GM21528 (cell line): ENCODE results near the gene NAA40.
"Not testable (repeated sequence)": the region's sequence is repeated elsewhere in the genome, so short reads cannot be mapped to it uniquely, and the experiment has no call there.

Source experiments
- ATAC-seq: cut with Tn5 transposase; IDR thresholded peaks from one replicate; pipeline ENCODE4 v1.9.1; 2021; ENCODE audit warnings: mild to moderate bottlenecking, moderate library complexity; ENCODE audit not compliant: unreplicated experiment, low FRiP score

Gene NAA40

DNA sequence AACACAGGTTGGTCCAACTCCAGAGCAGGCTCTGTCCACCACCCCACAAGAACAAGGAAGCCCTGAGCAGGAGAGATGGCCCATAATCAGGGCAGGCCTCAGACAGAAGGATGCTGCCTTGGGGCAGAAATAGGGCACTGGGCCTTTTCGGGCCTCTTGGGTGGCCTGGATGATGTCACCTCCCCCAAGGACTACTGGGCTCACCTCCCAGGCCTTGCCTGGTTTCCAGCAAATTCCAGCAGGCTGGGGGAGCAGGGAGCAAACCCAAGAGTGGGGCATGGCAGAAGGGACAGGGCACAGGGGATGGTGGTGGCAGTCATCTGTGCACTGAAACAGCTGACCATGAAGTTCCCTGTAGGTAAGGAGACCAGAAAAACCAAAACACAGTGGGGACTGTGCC, 5.3 kb upstream of the NAA40 start:
- ATAC-seq, result no peak

DNA sequence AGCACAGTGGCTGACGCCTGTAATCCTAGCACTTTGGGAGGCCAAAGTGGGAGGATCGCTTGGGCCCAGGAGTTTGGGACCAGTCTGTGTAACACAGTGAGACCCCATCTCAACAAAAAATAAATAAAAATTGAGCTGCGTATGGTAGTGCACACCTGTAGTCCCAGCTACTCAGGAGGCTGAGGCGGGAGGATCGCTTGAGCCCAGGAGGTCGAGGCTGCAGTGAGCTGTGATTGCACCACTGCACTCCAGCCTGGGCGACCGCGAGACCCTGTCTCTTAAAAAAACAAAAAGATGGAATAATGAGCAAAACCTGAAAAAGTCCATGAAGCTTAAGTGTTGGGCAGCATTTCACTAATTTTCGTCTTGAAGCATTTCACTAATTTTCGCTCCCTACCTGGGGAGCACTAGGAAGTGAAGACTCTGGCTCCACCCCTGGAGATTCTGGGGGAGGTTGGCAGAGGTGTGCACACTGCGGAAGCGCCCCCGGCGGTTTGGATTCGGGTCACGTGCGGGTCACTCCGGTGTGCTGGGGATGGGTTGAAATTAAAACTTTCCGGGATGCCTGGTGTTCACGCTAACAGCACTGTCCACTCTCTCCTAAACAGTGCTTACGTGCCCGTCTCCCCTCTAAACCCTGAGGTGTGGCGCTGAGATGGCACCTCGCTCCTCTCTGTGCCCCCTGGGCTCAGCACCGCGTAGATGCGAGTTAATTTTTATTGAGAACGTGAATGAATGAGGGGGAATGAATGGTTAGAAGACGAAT, 906 bp upstream of the NAA40 start:
- ATAC-seq, result peak; percentile 31

GRCh38 chr11:63939397-63939891, 642 bp downstream of the NAA40 start:
- no peak for ATAC-seq

DNA sequence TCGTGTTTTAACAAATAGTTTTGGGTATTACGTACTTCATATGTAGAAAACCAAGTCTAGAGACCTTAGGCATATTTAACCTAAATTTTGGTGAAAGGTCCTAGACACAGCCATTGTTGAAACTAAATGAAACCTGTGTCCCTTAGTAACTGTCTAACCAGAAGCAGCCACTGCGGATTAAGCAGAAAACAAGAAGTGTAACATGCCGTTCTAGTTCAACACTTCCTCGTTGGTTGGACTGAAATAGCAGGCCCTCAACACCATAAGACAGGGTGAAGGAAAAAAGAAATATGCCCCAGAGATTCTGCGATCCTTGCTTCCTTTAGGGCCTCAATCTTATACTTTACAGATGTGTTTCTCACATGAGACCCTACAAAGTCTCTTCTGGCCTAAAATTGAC, 2.0 kb downstream of the NAA40 start:
- ATAC-seq, result no peak

- no peak for ATAC-seq
These were observed 3.1 kb downstream of the NAA40 start for GRCh38 chr11:63941901-63942300.

GRCh38 chr11:63942803-63943202, 4.0 kb downstream of the NAA40 start:
- ATAC-seq, result no peak

DNA sequence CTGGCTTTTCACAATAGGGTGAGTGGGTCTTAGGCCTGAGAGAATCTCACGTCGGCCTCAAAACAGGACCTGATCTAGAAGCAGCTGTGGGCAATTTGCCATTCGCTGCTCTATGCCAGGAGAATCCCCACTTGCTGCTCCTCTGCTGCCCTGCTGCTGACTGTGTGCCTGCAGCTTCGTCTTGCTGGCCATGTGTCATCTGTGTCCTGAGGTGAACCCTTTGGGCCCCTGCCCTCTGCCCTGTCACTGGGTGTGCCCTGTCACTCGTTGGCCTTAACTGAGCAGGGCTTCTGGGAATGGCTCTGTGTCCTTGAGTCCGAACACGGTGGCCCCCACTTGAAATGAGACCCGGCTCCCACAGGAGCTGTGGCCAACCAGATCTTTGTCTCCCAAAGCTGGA, 6.2 kb downstream of the NAA40 start:
- no peak for ATAC-seq

DNA sequence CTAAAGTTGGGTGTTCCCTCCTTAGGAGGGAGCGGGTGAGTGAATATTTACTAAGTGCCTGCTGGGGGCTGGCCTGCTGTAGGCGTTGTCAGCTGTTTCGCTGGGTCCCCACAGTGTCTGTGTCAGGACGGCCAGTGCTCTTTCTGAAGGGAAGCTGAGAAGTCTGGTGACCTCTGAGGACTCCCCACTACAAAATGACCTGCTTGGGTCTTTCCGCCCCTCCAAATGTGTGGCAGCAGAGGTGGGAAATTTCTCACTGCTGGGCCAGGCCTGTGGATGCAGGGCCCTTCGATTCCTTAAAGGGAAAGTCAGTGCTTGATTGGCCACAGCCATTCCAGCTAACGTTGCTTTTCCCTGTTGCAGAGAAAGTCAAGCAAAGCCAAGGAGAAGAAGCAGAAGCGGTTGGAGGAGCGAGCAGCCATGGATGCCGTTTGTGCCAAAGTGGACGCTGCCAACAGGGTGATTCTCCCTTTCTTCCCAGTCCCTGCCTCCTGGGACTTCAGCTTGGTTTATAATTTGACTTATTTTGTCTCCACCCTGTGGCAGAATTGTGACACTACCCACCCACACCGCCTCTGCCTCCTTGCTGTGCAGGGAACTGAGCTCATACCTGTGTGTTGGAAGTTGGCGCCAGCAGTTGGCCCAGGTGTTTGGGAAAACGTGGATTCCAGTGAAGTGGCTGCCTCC, 6.8 kb downstream of the NAA40 start:
- no peak for ATAC-seq

- no peak for ATAC-seq
These were observed 13.2 kb downstream of the NAA40 start for GRCh38 chr11:63951779-63952536.

GRCh38 chr11:63952570-63952969, 13.8 kb downstream of the NAA40 start:
- no peak for ATAC-seq

DNA sequence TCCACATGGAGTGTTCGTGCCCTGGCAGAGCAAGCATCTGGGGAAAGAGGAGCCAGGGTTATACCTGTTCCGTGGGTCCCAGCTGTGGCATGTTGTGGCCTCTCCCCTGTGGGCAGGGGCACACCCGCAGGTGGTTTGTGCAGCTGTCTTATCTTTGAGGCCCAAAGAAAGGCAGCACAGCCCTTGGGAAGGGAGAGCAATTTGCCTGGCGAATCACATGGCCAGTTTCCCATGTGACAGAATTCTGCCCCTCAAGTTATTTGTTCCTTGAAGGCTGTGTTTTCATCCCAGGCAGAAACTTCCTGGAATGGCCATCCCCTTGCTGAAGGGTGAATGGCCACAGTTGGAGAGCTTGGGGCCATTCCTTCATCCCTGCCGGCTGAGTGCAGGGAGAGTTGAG, 19.2 kb downstream of the NAA40 start:
- no peak for ATAC-seq

GRCh38 chr11:63961608-63962412, 23.0 kb downstream of the NAA40 start:
- no peak for ATAC-seq

- not testable (repeated sequence) for ATAC-seq
These were observed 25.1 kb downstream of the NAA40 start for GRCh38 chr11:63963895-63964294.

DNA sequence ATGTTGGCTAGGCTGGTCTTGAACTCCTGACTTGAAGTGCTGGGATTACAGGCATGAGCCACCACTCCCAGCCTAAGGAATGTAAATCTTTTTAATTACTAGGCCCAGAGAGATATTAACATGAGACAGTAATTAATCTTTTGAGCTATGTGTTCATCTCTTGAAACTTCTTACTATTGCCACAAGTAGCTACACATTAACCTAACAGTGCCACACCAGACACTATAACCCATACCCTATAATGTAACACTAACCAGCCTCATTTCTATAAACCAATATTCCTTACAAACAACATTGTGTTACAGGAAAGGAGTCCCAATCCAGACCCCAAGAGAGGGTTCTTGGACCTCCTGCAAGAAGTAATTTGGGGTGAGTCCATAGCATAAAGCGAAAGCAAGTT, 27.6 kb downstream of the NAA40 start:
- no peak for ATAC-seq

DNA sequence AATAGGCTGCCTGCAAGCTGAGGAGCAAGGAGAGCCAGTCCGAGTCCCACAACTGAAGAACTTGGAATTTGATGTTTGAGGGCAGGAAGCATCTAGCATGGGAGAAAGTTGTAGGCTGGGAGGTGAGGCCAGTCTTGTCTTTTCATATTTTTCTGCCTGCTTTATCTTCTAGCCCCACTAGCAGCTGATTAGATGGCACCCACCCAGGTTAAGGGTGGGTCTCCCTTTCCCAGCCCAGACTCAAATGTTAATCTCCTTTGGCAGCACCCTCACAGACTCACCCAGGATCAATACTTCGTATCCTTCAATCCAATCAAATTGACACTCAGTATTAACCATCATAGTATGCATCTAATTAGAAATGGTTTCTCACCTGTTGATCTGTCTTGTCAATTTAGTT, 30.7 kb downstream of the NAA40 start:
- no peak for ATAC-seq

GRCh38 chr11:63970902-63971301, 32.1 kb downstream of the NAA40 start:
- no peak for ATAC-seq

DNA sequence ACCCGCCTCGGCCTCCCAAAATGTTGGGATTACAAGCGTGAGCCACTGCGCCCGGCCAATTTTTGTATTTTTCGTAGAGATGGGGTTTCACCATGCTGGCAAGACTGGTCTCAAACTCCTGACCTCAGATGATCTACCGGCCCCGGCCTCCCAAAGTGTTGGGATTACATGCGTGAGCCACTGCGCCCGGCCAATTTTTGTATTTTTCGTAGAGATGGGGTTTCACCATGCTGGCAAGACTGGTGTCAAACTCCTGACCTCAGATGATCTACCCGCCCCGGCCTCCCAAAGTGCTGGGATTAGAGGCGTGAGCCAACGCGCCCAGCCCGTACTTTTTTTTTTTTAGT, 35.1 kb downstream of the NAA40 start:
- not testable (repeated sequence) for ATAC-seq

GRCh38 chr11:63974259-63975143, 35.7 kb downstream of the NAA40 start, which contains the start of gene COX8A:
TSS of gene COX8A (plus strand) at chr11:63974620. CDS start at chr11:63974681, 61 bp downstream.
- ATAC-seq, result peak; percentile 92

GRCh38 chr11:63978551-63979239, 39.9 kb downstream of the NAA40 start:
- ATAC-seq, result no peak
